ENCODE measurements around the gene FBXL7. TPM values are rescaled to one million over a fixed set of nuclear protein-coding genes. Genes with fewer than 3 reads are reported as not detected.
"Not testable (repeated sequence)": the region's sequence is repeated elsewhere in the genome, so short reads cannot be mapped to it uniquely, and the experiment has no call there.

Gene FBXL7
- total RNA-seq, 2 donors from 2014 or later, result not detected

DNA sequence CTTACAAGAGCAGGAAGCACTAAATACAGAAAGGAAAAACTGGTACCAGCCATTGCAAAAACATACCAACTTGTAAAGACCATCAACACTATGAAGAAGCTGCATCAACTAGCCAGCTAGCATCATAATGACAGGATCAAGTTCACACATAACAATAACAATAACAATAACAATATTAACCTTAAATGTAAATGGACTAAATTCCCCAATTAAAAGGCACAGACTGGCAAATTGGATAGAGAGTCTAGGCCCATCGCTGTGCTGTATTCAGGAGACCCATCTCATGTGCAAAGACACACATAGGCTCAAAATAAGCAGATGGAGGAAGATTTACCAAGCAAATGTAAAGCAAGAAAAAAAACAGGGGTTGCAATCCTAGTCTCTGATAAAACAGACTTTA, 372.3 kb downstream of the FBXL7 start:
- not testable (repeated sequence) for H3K27me3 Mint-ChIP-seq; DNase-seq (ENCODE audit: low spot score); ATAC-seq; H3K4me3 Mint-ChIP-seq; H3K27ac Mint-ChIP-seq; H3K4me1 Mint-ChIP-seq (ENCODE audit: low read depth in 2 of 2)
- H3K36me3 Mint-ChIP-seq, result peaks cover 32% of the 10 kb centered on the region
- H3K9me3 Mint-ChIP-seq, result peaks cover 38% of the 10 kb centered on the region

- Mint-ChIP-seq H3K36me3 (peaks cover 4% of the 10 kb centered on the region), H3K4me1 (ENCODE audit: low read depth in 2 of 2) (no peaks in the 10 kb centered on the region), H3K27me3 (no peaks in the 10 kb centered on the region), H3K27ac (no peak overlapping the region), H3K4me3 (no peak overlapping the region), H3K9me3 (peaks cover 25% of the 10 kb centered on the region)
- ATAC-seq, result no peak
- DNase-seq (ENCODE audit: low spot score), result no peak
These were observed 377.9 kb downstream of the FBXL7 start for GRCh38 chr5:15877914-15878313.

DNA sequence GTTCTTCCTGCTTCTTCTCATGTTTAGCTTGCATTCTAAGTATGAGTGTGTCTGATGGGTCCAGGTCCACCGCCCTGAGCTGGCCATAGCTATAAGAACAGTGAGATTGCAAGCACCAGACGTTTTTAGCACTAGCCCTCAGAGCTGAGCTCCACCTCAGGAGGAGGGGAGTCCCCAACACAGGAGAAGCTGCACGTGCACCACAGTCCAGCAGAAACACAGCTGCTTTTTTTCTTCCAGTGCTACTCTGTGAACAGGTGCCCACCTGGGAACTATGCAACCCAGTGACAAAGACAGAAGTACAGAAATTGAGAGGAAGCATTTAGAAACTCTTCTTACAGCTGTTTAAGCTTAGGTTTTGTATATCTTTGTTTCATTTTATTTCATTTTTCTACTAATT, 380.2 kb downstream of the FBXL7 start:
- Mint-ChIP-seq H3K4me1 (ENCODE audit: low read depth in 2 of 2) (no peaks in the 10 kb centered on the region), H3K9me3 (peaks cover 12% of the 10 kb centered on the region)
- no peak for ATAC-seq

GRCh38 chr5:15885156-15885555, 385.2 kb downstream of the FBXL7 start:
- no peaks in the 10 kb centered on the region for H3K27me3 Mint-ChIP-seq
- H3K4me3 Mint-ChIP-seq, result no peak overlapping the region
- DNase-seq (ENCODE audit: low spot score) (no peak), ATAC-seq (no peak)
- no peaks in the 10 kb centered on the region for H3K4me1 Mint-ChIP-seq (ENCODE audit: low read depth in 2 of 2)
- no peak overlapping the region for H3K27ac Mint-ChIP-seq
- H3K36me3 Mint-ChIP-seq, result no peaks in the 10 kb centered on the region
- peaks cover 19% of the 10 kb centered on the region for H3K9me3 Mint-ChIP-seq

More for the DNA sequence above, 380.2 kb downstream of the FBXL7 start:
- H3K36me3 Mint-ChIP-seq, result no peaks in the 10 kb centered on the region
- H3K27ac Mint-ChIP-seq, result no peak overlapping the region
- DNase-seq (ENCODE audit: low spot score), result no peak
- no peak overlapping the region for H3K4me3 Mint-ChIP-seq
- no peaks in the 10 kb centered on the region for H3K27me3 Mint-ChIP-seq

- H3K9me3 Mint-ChIP-seq, result peaks cover 17% of the 10 kb centered on the region
- no peak overlapping the region for H3K4me3 Mint-ChIP-seq
- ATAC-seq, result no peak
- no peak for DNase-seq (ENCODE audit: low spot score)
- no peaks in the 10 kb centered on the region for H3K27me3 Mint-ChIP-seq
- H3K4me1 Mint-ChIP-seq (ENCODE audit: low read depth in 2 of 2), result no peaks in the 10 kb centered on the region
- no peaks in the 10 kb centered on the region for H3K36me3 Mint-ChIP-seq
- H3K27ac Mint-ChIP-seq, result no peak overlapping the region
These were observed 386.2 kb downstream of the FBXL7 start for GRCh38 chr5:15886156-15886555.

GRCh38 chr5:15887093-15887492, 387.1 kb downstream of the FBXL7 start:
- H3K9me3 Mint-ChIP-seq, result peaks cover 11% of the 10 kb centered on the region
- no peak for ATAC-seq
- no peaks in the 10 kb centered on the region for H3K4me1 Mint-ChIP-seq (ENCODE audit: low read depth in 2 of 2)
- no peaks in the 10 kb centered on the region for H3K36me3 Mint-ChIP-seq
- H3K27me3 Mint-ChIP-seq, result no peaks in the 10 kb centered on the region
- H3K4me3 Mint-ChIP-seq, result no peak overlapping the region
- no peak for DNase-seq (ENCODE audit: low spot score)
- H3K27ac Mint-ChIP-seq, result no peak overlapping the region

GRCh38 chr5:15889001-15889400, 389.0 kb downstream of the FBXL7 start:
- Mint-ChIP-seq H3K27me3 (no peaks in the 10 kb centered on the region), H3K27ac (no peak overlapping the region), H3K4me1 (ENCODE audit: low read depth in 2 of 2) (no peaks in the 10 kb centered on the region), H3K9me3 (peaks cover 14% of the 10 kb centered on the region), H3K4me3 (no peak overlapping the region), H3K36me3 (no peaks in the 10 kb centered on the region)
- ATAC-seq (no peak), DNase-seq (ENCODE audit: low spot score) (no peak)

GRCh38 chr5:15893866-15894265, 393.9 kb downstream of the FBXL7 start:
- Mint-ChIP-seq H3K36me3 (peaks cover 6% of the 10 kb centered on the region), H3K9me3 (peaks cover 16% of the 10 kb centered on the region), H3K4me1 (ENCODE audit: low read depth in 2 of 2) (no peaks in the 10 kb centered on the region), H3K27ac (no peak overlapping the region), H3K27me3 (no peaks in the 10 kb centered on the region), H3K4me3 (no peak overlapping the region)
- DNase-seq (ENCODE audit: low spot score), result no peak
- no peak for ATAC-seq

- H3K36me3 Mint-ChIP-seq, result peaks cover 6% of the 10 kb centered on the region
- no peak overlapping the region for H3K4me3 Mint-ChIP-seq
- H3K27ac Mint-ChIP-seq, result no peak overlapping the region
- no peak for DNase-seq (ENCODE audit: low spot score)
- no peaks in the 10 kb centered on the region for H3K4me1 Mint-ChIP-seq (ENCODE audit: low read depth in 2 of 2)
- peaks cover 15% of the 10 kb centered on the region for H3K9me3 Mint-ChIP-seq
- no peak for ATAC-seq
- H3K27me3 Mint-ChIP-seq, result no peaks in the 10 kb centered on the region
These were observed 397.7 kb downstream of the FBXL7 start for GRCh38 chr5:15897656-15898055.

- H3K27ac Mint-ChIP-seq, result no peak overlapping the region
- ATAC-seq (no peak), DNase-seq (ENCODE audit: low spot score) (no peak)
- peaks cover 6% of the 10 kb centered on the region for H3K36me3 Mint-ChIP-seq
- no peak overlapping the region for H3K4me3 Mint-ChIP-seq
- no peaks in the 10 kb centered on the region for H3K27me3 Mint-ChIP-seq
- H3K4me1 Mint-ChIP-seq (ENCODE audit: low read depth in 2 of 2), result no peaks in the 10 kb centered on the region
- peaks cover 15% of the 10 kb centered on the region for H3K9me3 Mint-ChIP-seq
These were observed 398.7 kb downstream of the FBXL7 start for GRCh38 chr5:15898641-15899040.

- Mint-ChIP-seq H3K36me3 (peaks cover 6% of the 10 kb centered on the region), H3K9me3 (peaks cover 15% of the 10 kb centered on the region), H3K4me3 (no peak overlapping the region), H3K27ac (no peak overlapping the region), H3K4me1 (ENCODE audit: low read depth in 2 of 2) (no peaks in the 10 kb centered on the region), H3K27me3 (no peaks in the 10 kb centered on the region)
- ATAC-seq (no peak), DNase-seq (ENCODE audit: low spot score) (no peak)
These were observed 399.5 kb downstream of the FBXL7 start for GRCh38 chr5:15899481-15899880.

GRCh38 chr5:15901151-15901550, 401.2 kb downstream of the FBXL7 start:
- DNase-seq (ENCODE audit: low spot score), result no peak
- Mint-ChIP-seq H3K9me3 (peaks cover 15% of the 10 kb centered on the region), H3K4me1 (ENCODE audit: low read depth in 2 of 2) (no peaks in the 10 kb centered on the region), H3K27ac (no peak overlapping the region), H3K36me3 (peaks cover 6% of the 10 kb centered on the region), H3K4me3 (no peak overlapping the region), H3K27me3 (no peaks in the 10 kb centered on the region)
- ATAC-seq, result no peak

- peaks cover 6% of the 10 kb centered on the region for H3K36me3 Mint-ChIP-seq
- no peak for ATAC-seq
- no peaks in the 10 kb centered on the region for H3K27me3 Mint-ChIP-seq
- no peak overlapping the region for H3K27ac Mint-ChIP-seq
- no peak overlapping the region for H3K4me3 Mint-ChIP-seq
- no peaks in the 10 kb centered on the region for H3K4me1 Mint-ChIP-seq (ENCODE audit: low read depth in 2 of 2)
- no peak for DNase-seq (ENCODE audit: low spot score)
- peaks cover 15% of the 10 kb centered on the region for H3K9me3 Mint-ChIP-seq
These were observed 402.1 kb downstream of the FBXL7 start for GRCh38 chr5:15902066-15902465.

- H3K9me3 Mint-ChIP-seq, result peaks cover 7% of the 10 kb centered on the region
- no peaks in the 10 kb centered on the region for H3K4me1 Mint-ChIP-seq (ENCODE audit: low read depth in 2 of 2)
- H3K4me3 Mint-ChIP-seq, result no peak overlapping the region
- no peaks in the 10 kb centered on the region for H3K27me3 Mint-ChIP-seq
- ATAC-seq, result no peak
- H3K27ac Mint-ChIP-seq, result no peak overlapping the region
- no peak for DNase-seq (ENCODE audit: low spot score)
- H3K36me3 Mint-ChIP-seq, result no peaks in the 10 kb centered on the region
These were observed 405.2 kb downstream of the FBXL7 start for GRCh38 chr5:15904899-15905830.

Data from natural killer cell treated with Interleukin-12 subunit alpha and Interleukin-12 subunit beta and Interleukin-15 and Interleukin-18, amount 100 ng/mL, for 72 hours (primary cell).